ENCODE measurements around the gene ACTBL2. TPM values are rescaled to one million over a fixed set of nuclear protein-coding genes. Genes with fewer than 3 reads are reported as not detected.

ACTBL2 gene
- total RNA-seq (2022; extraction: Qiagen RNA extraction; ENCODE audit: low read depth): 0.05 to 0.11 TPM (median 0.07 TPM) in 3 of 5 replicates, not detected in the others

DNA sequence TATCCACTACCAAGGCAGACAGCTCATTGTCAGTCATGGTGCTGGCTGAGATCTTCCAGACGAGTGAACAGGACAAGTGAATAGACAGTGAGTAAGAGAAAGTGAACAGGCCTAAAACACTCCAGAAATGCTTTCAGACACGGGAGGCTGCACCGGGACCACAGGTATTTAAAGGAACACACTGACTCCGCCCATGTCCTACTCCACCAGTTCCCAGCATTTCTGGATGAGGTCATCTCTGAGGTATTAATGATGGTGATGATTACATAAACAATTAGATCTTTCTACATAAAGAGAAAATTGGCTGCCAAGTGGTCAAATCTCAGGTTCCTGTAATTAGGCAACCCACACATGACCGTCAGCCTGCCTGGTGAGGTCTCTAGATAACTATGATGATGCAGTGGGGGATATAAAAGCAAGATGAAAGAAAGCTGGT lies at the start of gene ACTBL2:
TSS of gene ACTBL2 (minus strand) at position 141 of the 436 bp plus-strand sequence. CDS start at position 37, 104 bp downstream.

